ENCODE measurements around the gene FTCD. TPM values are rescaled to one million over a fixed set of nuclear protein-coding genes. Genes with fewer than 3 reads are reported as not detected.

Gene FTCD, protein sequence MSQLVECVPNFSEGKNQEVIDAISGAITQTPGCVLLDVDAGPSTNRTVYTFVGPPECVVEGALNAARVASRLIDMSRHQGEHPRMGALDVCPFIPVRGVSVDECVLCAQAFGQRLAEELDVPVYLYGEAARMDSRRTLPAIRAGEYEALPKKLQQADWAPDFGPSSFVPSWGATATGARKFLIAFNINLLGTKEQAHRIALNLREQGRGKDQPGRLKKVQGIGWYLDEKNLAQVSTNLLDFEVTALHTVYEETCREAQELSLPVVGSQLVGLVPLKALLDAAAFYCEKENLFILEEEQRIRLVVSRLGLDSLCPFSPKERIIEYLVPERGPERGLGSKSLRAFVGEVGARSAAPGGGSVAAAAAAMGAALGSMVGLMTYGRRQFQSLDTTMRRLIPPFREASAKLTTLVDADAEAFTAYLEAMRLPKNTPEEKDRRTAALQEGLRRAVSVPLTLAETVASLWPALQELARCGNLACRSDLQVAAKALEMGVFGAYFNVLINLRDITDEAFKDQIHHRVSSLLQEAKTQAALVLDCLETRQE
- total RNA-seq (2014; rRNA removed) (0.40 and 0.58 TPM in 2 replicates), Bru-seq, nascent RNA (percentile 46 among the genes with signal in this experiment), BruChase-seq, experiment 1, labeled RNA remaining after a 6-hour chase (percentile 78 among the genes with signal in this experiment), BruChase-seq, experiment 2, labeled RNA remaining after a 2-hour chase (percentile 66 among the genes with signal in this experiment)
- long read RNA-seq, partial matches to known transcripts = 6 of 10 reads
- long read RNA-seq, other reads (novel, unspliced or antisense) = 4 of 10 reads

DNA sequence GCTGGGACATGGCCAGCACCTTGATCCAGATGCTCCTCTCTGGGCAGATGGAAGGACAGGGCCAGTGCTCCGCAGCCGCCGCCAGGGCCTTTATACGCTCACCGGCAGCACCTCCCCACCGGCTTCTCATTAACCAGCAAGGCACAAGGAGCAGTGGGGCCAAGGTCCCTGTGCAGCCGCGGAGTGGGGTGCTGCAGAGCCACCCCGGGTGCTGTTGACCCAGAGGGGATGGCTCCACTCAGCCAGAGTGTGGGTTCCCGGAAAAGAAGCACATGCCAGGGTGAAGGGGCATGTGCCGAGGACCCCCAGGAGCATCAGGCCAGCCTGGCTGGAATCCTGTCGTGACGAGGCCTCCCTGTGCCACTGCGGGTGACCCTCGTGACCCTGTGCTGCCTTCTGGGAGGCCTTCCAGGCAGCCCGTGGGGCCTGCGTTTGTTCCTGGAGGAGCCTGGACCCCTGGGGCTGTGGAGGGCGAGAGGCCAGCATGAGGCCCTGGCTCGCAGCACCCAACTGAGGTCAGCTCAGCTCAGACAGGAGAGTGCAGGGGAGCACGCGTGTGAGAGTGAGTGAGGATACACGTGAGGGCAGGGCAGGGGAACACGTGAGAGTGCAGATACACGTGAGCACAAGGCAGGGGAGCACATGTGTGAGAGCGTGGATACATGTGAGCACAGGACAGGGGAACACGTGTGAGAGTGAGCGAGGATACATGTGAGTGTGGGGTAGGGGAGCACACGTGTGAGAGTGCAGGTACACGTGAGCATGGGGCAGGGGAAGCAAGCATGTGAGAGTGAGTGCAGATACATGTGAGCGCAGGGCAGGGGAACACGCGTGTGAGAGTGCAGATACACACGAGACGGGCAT, at the start of gene FTCD:
TSS of gene FTCD (minus strand) at position 66 of the 864 bp plus-strand sequence. CDS start at position 10, 56 bp downstream.
- no peak within 1 kb of the TSS for H3K9ac ChIP-seq (ENCODE audit: low read length)
- H3K4me1 ChIP-seq (ENCODE audit: insufficient read depth, low read length) = 0 out of 2 replicates have a peak, but pooled peaks cover 4% of the 10 kb centered on the region
- no peaks in the 10 kb centered on the region for H3K27me3 ChIP-seq (ENCODE audit: low read length)
- H3K27ac ChIP-seq (ENCODE audit: low read length) = no peak within 1 kb of the TSS
- CTCF ChIA-PET = no interaction called here
- no peak for ATAC-seq
- H3F3A ChIP-seq (ENCODE audit: low read length, unreplicated experiment) = no peaks in the 10 kb centered on the region
- no peaks in the 10 kb centered on the region for H4K20me1 ChIP-seq (ENCODE audit: low read length)
- no peaks in the 10 kb centered on the region for H3K36me3 ChIP-seq (ENCODE audit: low read depth, low read length)
- no peaks in the 10 kb centered on the region for H3K79me2 ChIP-seq (ENCODE audit: low read length)
- TF ChIP-seq, protein P1, sequence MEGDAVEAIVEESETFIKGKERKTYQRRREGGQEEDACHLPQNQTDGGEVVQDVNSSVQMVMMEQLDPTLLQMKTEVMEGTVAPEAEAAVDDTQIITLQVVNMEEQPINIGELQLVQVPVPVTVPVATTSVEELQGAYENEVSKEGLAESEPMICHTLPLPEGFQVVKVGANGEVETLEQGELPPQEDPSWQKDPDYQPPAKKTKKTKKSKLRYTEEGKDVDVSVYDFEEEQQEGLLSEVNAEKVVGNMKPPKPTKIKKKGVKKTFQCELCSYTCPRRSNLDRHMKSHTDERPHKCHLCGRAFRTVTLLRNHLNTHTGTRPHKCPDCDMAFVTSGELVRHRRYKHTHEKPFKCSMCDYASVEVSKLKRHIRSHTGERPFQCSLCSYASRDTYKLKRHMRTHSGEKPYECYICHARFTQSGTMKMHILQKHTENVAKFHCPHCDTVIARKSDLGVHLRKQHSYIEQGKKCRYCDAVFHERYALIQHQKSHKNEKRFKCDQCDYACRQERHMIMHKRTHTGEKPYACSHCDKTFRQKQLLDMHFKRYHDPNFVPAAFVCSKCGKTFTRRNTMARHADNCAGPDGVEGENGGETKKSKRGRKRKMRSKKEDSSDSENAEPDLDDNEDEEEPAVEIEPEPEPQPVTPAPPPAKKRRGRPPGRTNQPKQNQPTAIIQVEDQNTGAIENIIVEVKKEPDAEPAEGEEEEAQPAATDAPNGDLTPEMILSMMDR (conservative IDR thresholded peaks at IDR 0.05; ENCODE audit: low read depth, low read length) = no peak
- TF ChIP-seq EZH2phosphoT487 (IDR thresholded peaks at IDR 0.05; ENCODE audit: borderline replicate concordance, low read length) (no peak), EZH2 (IDR thresholded peaks at IDR 0.05; ENCODE audit: low read length, unreplicated experiment) (no peak)
- no peaks in the 10 kb centered on the region for H3K9me2 ChIP-seq (replicated peaks; ENCODE audit: low read length)
- intact Hi-C loops (cut with micrococcal nuclease) = no loop called here
- no peak within 1 kb of the TSS for H2AFZ ChIP-seq (ENCODE audit: low read length)
- no peaks in the 10 kb centered on the region for H3K9me3 ChIP-seq (ENCODE audit: low read length)
- no peak for DNase-seq
- no peak within 1 kb of the TSS for H3K4me3 ChIP-seq (ENCODE audit: low read length)
- POLR2A ChIA-PET (ENCODE audit: unreplicated experiment) = no interaction called here
- H3K4me2 ChIP-seq (ENCODE audit: low read length) = no peak within 1 kb of the TSS
- BruUV-seq (replicated peaks) = no TSS peak

DNA sequence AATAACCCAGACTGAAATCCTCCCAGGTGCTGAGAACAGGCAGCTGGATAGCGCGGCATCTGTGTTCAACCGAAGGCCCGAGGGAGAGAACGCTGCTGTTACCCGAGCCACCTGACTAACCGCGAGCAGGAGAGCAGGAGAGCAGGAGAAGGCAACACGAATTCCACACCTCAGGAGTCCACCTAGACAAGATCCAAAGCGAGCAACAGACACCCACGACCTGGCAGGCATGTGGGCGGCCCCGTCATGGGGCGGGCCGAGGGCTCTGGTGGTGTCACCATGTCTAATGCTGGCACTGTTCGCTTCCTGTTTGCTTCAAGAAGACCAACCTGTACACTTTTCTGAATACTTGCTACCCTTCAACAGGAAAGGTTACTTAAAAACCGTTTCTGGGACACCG, 49.8 kb upstream of the FTCD start:
- CTCF ChIA-PET = no interaction called here
- Histone ChIP-seq H4K20me1 (ENCODE audit: low read length) (no peaks in the 10 kb centered on the region), H3K9me2 (replicated peaks; ENCODE audit: low read length) (no peaks in the 10 kb centered on the region)

More for the DNA sequence above, 49.8 kb upstream of the FTCD start:
- H3K9ac ChIP-seq (ENCODE audit: low read length) = no peak overlapping the region
- no peaks in the 10 kb centered on the region for H3K9me3 ChIP-seq (ENCODE audit: low read length)
- no peak for TF ChIP-seq EZH2phosphoT487 (IDR thresholded peaks at IDR 0.05; ENCODE audit: borderline replicate concordance, low read length)
- no peak for TF ChIP-seq EZH2 (IDR thresholded peaks at IDR 0.05; ENCODE audit: low read length, unreplicated experiment)
- TF ChIP-seq, protein P1 (conservative IDR thresholded peaks at IDR 0.05; ENCODE audit: low read depth, low read length) = no peak
- no peaks in the 10 kb centered on the region for H3K79me2 ChIP-seq (ENCODE audit: low read length)
- no peak overlapping the region for H3K4me3 ChIP-seq (ENCODE audit: low read length)
- H3K4me1 ChIP-seq (ENCODE audit: insufficient read depth, low read length) = no peaks in the 10 kb centered on the region
- no peak for ATAC-seq
- no peak overlapping the region for H3K27ac ChIP-seq (ENCODE audit: low read length)
- H3K27me3 ChIP-seq (ENCODE audit: low read length) = no peaks in the 10 kb centered on the region
- BruUV-seq (replicated peaks) = no TSS peak
- no peak for DNase-seq
- H3K36me3 ChIP-seq (ENCODE audit: low read depth, low read length) = peaks cover 5% of the 10 kb centered on the region; the same call in 1 of the 2 replicates
- intact Hi-C loops (cut with micrococcal nuclease) = no loop called here
- H2AFZ ChIP-seq (ENCODE audit: low read length) = no peak overlapping the region
- H3F3A ChIP-seq (ENCODE audit: low read length, unreplicated experiment) = peaks cover 3% of the 10 kb centered on the region
- POLR2A ChIA-PET (ENCODE audit: unreplicated experiment) = no interaction called here
- H3K4me2 ChIP-seq (ENCODE audit: low read length) = no peak overlapping the region
